HEK293 (cell line): Measurements from ENCODE around the gene CPSF2.

Experiments used
- CTCF ChIA-PET: fragments of 350-600 bp; formaldehyde crosslinking; extraction: SDS; loops from one replicate; lab custom pipeline; 2021; ENCODE audit warnings: antibody characterized with exemption; lab: Yijun Ruan, JAX
- POLR2A ChIA-PET: fragments of 300-600 bp; formaldehyde crosslinking; extraction: SDS; loops from one replicate; lab custom pipeline; 2020; ENCODE audit warnings: antibody characterized with exemption, inconsistent platforms; lab: Yijun Ruan, JAX
- H3K27ac ChIP-seq: fragments of 200-500 bp; sonication (Bioruptor generic); 2 replicates; pipeline ENCODE4 v1.5.1; 2014; ENCODE audit warnings: low read depth, low read length, control low read depth, inconsistent platforms; ENCODE audit errors: extremely low read depth
- H3K36me3 ChIP-seq, 2 experiments: fragments of 200-500 bp in 1 of 2; sonication (Bioruptor generic) in 1 of 2; 1 replicate in 1 of 2; 2 replicates in 1 of 2; pipeline ENCODE4 v1.5.1; 2014 to 2017; ENCODE audit warnings: inconsistent platforms in 2 of 2, low read length in 2 of 2; ENCODE audit not compliant: control insufficient read depth in 2 of 2, insufficient read depth in 1 of 2
- H3K4me1 ChIP-seq: fragments of 200-500 bp; sonication (Bioruptor generic); 2 replicates; pipeline ENCODE4 v1.5.1; 2014; ENCODE audit warnings: mild to moderate bottlenecking, low read length, inconsistent platforms; ENCODE audit not compliant: control insufficient read depth, insufficient read depth
- H3K4me3 ChIP-seq: 2 replicates; pipeline ENCODE4 v1.5.1; 2011; ENCODE audit warnings: low read depth, mild to moderate bottlenecking, control low read depth, low read length, moderate library complexity
- H3K9me3 ChIP-seq: fragments of 200-500 bp; sonication (Bioruptor generic); 2 replicates; pipeline ENCODE4 v1.5.1; 2014; ENCODE audit warnings: low read depth, low read length, inconsistent platforms; ENCODE audit not compliant: control insufficient read depth, insufficient read depth
- BCL6B ChIP-seq: fragments of 450-650 bp; formaldehyde crosslinking; IDR thresholded peaks from 2 replicates; pipeline ENCODE4 v1.5.1; 2017; ENCODE audit warnings: missing biosample characterization, missing genetic modification characterization
- GLIS1 ChIP-seq: fragments of 450-650 bp; formaldehyde crosslinking; IDR thresholded peaks from 2 replicates; pipeline ENCODE4 v1.5.1; 2016; ENCODE audit warnings: missing biosample characterization, missing genetic modification characterization
- KLF1 ChIP-seq: fragments of 450-650 bp; formaldehyde crosslinking; IDR thresholded peaks from 2 replicates; pipeline ENCODE4 v1.5.1; 2016; ENCODE audit warnings: missing biosample characterization, missing genetic modification characterization
- OVOL3 ChIP-seq: fragments of 450-650 bp; formaldehyde crosslinking; IDR thresholded peaks from 2 replicates; pipeline ENCODE4 v1.5.1; 2016; ENCODE audit warnings: missing biosample characterization, missing genetic modification characterization
- SCRT2 ChIP-seq: fragments of 450-650 bp; formaldehyde crosslinking; IDR thresholded peaks from 2 replicates; pipeline ENCODE4 v1.5.1; 2016; ENCODE audit warnings: missing biosample characterization, missing genetic modification characterization
- WT1 ChIP-seq: fragments of 450-650 bp; formaldehyde crosslinking; IDR thresholded peaks from 2 replicates; pipeline ENCODE4 v1.5.1; 2016; ENCODE audit warnings: missing biosample characterization, missing genetic modification characterization
- ZBTB11 ChIP-seq: fragments of 450-650 bp; formaldehyde crosslinking; conservative IDR thresholded peaks from 2 replicates; pipeline ENCODE4 v1.5.1; 2016; ENCODE audit warnings: low read depth, missing biosample characterization, missing genetic modification characterization
- ZNF155 ChIP-seq: fragments of 450-650 bp; formaldehyde crosslinking; IDR thresholded peaks from 2 replicates; pipeline ENCODE4 v1.5.1; 2016; ENCODE audit warnings: missing biosample characterization, missing genetic modification characterization
- ZNF211 ChIP-seq: fragments of 450-650 bp; formaldehyde crosslinking; IDR thresholded peaks from 2 replicates; pipeline ENCODE4 v1.5.1; 2016; ENCODE audit warnings: low read depth, missing biosample characterization, missing genetic modification characterization
- ZNF350 ChIP-seq: fragments of 450-650 bp; formaldehyde crosslinking; IDR thresholded peaks from 2 replicates; pipeline ENCODE4 v1.5.0; 2017; ENCODE audit warnings: missing biosample characterization, mild to moderate bottlenecking, missing genetic modification characterization
- ZNF391 ChIP-seq: fragments of 450-650 bp; formaldehyde crosslinking; IDR thresholded peaks from 2 replicates; pipeline ENCODE4 v1.5.1; 2016; ENCODE audit warnings: low read depth, missing biosample characterization, missing genetic modification characterization, borderline replicate concordance
- ZNF426 ChIP-seq: fragments of 450-650 bp; formaldehyde crosslinking; IDR thresholded peaks from 2 replicates; pipeline ENCODE4 v1.5.1; 2017; ENCODE audit warnings: missing biosample characterization, missing genetic modification characterization, mild to moderate bottlenecking, inconsistent platforms, moderate library complexity
- ZNF530 ChIP-seq: fragments of 450-650 bp; formaldehyde crosslinking; IDR thresholded peaks from 2 replicates; pipeline ENCODE4 v1.5.1; 2016; ENCODE audit warnings: low read depth, missing biosample characterization, missing genetic modification characterization
- ZNF654 ChIP-seq: fragments of 450-650 bp; formaldehyde crosslinking; IDR thresholded peaks from 2 replicates; pipeline ENCODE4 v1.5.1; 2016; ENCODE audit warnings: low read depth, missing biosample characterization, missing genetic modification characterization
- ZNF664 ChIP-seq: fragments of 450-650 bp; formaldehyde crosslinking; IDR thresholded peaks from 2 replicates; pipeline ENCODE4 v1.5.1; 2016; ENCODE audit warnings: missing biosample characterization, missing genetic modification characterization
- ZNF677 ChIP-seq: fragments of 450-650 bp; IDR thresholded peaks from 2 replicates; pipeline ENCODE4 v1.5.0; 2018; ENCODE audit warnings: missing biosample characterization, mild to moderate bottlenecking, missing genetic modification characterization, moderate library complexity
- ZSCAN18 ChIP-seq: fragments of 450-650 bp; formaldehyde crosslinking; IDR thresholded peaks from 2 replicates; pipeline ENCODE4 v1.5.1; 2016; ENCODE audit warnings: missing biosample characterization, missing genetic modification characterization
- TF ChIP-seq, protein P1 (sequence below): fragments of 450-650 bp; formaldehyde crosslinking; IDR thresholded peaks from 2 replicates; pipeline ENCODE4 v1.5.1; 2016; ENCODE audit warnings: missing biosample characterization, missing genetic modification characterization, low read depth

Gene CPSF2

DNA sequence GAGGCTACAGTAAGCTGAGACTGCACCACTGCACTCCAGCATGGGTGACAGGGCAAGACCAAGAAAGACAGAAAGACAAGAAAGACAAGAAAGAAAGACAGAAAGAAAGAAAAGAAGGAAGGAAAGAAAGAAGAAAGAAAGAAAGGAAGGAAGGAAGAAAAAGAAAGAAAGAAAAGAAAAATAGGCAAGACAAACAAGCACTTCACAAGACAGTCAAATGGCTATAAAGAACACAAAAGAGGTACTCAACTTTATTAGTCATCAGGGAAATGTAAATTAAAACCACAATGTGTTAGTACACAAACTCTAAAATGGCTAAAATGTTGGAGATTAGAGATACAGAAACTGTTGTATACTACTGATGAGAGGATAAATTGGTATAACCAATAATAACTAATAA lies 22.0 kb upstream of the CPSF2 start (continued):
- no peak for TF ChIP-seq ZNF426 (tag by site-specific recombination)

DNA sequence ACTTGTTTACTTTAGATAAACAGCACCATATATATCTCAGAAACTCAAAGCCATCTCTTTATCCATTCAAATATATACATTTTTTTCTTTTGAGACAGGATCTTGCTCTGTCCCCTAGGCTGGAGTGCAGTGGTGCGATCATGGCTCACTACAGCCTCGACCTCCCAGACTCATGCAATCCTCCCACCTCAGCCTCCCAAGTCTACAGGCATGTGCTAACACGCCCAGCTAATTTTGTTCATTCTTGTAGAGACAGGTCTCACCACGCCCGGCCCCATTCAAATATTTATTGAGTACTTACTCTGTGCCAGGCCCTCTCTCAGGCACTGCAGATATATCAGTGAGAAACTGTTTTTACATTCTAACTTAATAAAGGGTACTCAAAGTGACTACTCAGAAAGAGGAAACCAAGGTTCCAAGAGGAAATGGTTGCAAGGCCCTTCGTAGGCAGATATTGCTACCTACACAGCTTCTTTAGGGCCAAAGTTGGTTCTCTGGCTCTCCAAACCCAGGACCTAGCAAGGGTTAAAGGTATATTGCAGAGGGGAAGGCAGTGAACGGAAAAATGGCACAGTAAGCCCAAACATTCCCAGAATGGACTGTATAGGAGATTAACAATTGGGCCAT lies 18.3 kb upstream of the CPSF2 start:
- no peaks in the 10 kb centered on the region for H3K9me3 ChIP-seq
- CTCF ChIA-PET, result interaction anchor here (1.2 kb wide), 1 partner anchor 19 kb away, joined by 9 read pairs; the partner anchor contains the start of genes CPSF2 and NDUFB1
- H3K27ac ChIP-seq, result no peak overlapping the region
- POLR2A ChIA-PET, result no interaction called here
- H3K4me1 ChIP-seq, result peaks cover 3% of the 10 kb centered on the region; the same call in 1 of the 2 replicates
- TF ChIP-seq BCL6B (tag by site-specific recombination), result no peak
- TF ChIP-seq OVOL3 (tag by site-specific recombination), result no peak
- TF ChIP-seq ZNF391 (tag by site-specific recombination), result no peak
- peak; percentile 54; the same call in 1 of the 2 replicates for TF ChIP-seq WT1
- peak; percentile 50 for TF ChIP-seq KLF1 (tag by site-specific recombination)
- no peak for TF ChIP-seq ZNF677 (tag by site-specific recombination)
- TF ChIP-seq ZSCAN18 (tag by site-specific recombination), result no peak
- no peak for TF ChIP-seq SCRT2 (tag by site-specific recombination)
- TF ChIP-seq ZNF664 (tag by site-specific recombination), result peak; percentile 59; the same call in 1 of the 2 replicates
- TF ChIP-seq ZNF211 (tag by site-specific recombination), result no peak
- TF ChIP-seq ZNF654 (tag by site-specific recombination), result no peak
- TF ChIP-seq ZBTB11 (tag by site-specific recombination), result no peak
- no peak for TF ChIP-seq ZNF530 (tag by site-specific recombination)
- TF ChIP-seq, protein P1, sequence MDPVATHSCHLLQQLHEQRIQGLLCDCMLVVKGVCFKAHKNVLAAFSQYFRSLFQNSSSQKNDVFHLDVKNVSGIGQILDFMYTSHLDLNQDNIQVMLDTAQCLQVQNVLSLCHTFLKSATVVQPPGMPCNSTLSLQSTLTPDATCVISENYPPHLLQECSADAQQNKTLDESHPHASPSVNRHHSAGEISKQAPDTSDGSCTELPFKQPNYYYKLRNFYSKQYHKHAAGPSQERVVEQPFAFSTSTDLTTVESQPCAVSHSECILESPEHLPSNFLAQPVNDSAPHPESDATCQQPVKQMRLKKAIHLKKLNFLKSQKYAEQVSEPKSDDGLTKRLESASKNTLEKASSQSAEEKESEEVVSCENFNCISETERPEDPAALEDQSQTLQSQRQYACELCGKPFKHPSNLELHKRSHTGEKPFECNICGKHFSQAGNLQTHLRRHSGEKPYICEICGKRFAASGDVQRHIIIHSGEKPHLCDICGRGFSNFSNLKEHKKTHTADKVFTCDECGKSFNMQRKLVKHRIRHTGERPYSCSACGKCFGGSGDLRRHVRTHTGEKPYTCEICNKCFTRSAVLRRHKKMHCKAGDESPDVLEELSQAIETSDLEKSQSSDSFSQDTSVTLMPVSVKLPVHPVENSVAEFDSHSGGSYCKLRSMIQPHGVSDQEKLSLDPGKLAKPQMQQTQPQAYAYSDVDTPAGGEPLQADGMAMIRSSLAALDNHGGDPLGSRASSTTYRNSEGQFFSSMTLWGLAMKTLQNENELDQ (tag by site-specific recombination), result no peak
- TF ChIP-seq GLIS1, result 0 out of 2 replicates have a peak, but pooled peaks have one; percentile 14
- no peak for TF ChIP-seq ZNF155 (tag by site-specific recombination)
- no peak for TF ChIP-seq ZNF350 (tag by site-specific recombination)
- H3K36me3 ChIP-seq, result no peaks in the 10 kb centered on the region
- H3K4me3 ChIP-seq, result no peak overlapping the region
